AG09319 (cell line): ENCODE data around the gene MSMB.

Source experiments
- DNase-seq: peaks from one replicate; pipeline ENCODE4 v3.0.0-alpha.2; 2010; ENCODE audit warnings: low read depth; ENCODE audit errors: extremely low read depth
- TF ChIP-seq, protein P1 (sequence below): IDR thresholded peaks from 2 replicates; pipeline ENCODE4 v1.5.1; 2011; ENCODE audit warnings: low read depth, mild to moderate bottlenecking, inconsistent platforms, low read length, moderate library complexity

MSMB gene

DNA sequence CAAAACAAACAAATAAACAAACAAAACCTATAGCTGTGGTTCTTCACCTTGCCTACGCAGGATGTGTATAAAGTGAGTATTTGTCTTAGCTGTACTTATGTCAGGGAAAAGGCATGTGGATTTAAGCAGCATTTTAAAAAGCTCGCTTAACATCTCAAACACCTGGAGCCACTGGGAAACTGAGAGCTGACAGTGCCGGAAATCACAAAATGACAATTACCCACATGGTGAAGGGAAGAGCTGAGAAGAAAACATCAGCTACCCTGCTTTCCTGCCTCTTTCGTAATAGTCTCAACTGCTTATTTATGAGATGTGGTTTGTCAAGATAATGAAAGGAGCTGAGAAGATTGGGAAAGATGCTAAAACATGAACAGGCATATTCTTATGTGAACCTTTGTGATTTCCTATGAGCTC is 31.1 kb upstream of the MSMB start:
- TF ChIP-seq, protein P1, sequence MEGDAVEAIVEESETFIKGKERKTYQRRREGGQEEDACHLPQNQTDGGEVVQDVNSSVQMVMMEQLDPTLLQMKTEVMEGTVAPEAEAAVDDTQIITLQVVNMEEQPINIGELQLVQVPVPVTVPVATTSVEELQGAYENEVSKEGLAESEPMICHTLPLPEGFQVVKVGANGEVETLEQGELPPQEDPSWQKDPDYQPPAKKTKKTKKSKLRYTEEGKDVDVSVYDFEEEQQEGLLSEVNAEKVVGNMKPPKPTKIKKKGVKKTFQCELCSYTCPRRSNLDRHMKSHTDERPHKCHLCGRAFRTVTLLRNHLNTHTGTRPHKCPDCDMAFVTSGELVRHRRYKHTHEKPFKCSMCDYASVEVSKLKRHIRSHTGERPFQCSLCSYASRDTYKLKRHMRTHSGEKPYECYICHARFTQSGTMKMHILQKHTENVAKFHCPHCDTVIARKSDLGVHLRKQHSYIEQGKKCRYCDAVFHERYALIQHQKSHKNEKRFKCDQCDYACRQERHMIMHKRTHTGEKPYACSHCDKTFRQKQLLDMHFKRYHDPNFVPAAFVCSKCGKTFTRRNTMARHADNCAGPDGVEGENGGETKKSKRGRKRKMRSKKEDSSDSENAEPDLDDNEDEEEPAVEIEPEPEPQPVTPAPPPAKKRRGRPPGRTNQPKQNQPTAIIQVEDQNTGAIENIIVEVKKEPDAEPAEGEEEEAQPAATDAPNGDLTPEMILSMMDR: no peak
- DNase-seq: no peak

DNA sequence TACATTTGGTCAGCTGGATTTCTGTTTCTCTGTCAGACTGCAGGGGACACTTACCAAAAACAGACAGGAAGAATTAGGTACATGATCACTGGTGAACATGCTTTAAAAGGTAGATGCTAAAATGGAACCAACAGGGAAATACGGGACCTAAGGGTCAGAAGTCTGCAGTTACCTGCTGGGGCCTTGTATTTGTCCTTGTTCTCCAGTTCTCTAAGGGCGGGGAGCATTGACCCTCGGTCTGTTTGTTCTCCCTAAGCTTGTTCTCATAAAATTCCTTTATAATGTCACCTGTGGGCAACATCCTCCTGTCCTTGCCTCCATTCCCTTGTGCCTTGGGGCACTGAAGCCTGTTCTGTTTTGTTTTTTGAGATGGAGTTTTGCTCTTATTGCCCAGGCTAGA is 29.8 kb upstream of the MSMB start:
- no peak for DNase-seq
- TF ChIP-seq, protein P1: no peak

DNA sequence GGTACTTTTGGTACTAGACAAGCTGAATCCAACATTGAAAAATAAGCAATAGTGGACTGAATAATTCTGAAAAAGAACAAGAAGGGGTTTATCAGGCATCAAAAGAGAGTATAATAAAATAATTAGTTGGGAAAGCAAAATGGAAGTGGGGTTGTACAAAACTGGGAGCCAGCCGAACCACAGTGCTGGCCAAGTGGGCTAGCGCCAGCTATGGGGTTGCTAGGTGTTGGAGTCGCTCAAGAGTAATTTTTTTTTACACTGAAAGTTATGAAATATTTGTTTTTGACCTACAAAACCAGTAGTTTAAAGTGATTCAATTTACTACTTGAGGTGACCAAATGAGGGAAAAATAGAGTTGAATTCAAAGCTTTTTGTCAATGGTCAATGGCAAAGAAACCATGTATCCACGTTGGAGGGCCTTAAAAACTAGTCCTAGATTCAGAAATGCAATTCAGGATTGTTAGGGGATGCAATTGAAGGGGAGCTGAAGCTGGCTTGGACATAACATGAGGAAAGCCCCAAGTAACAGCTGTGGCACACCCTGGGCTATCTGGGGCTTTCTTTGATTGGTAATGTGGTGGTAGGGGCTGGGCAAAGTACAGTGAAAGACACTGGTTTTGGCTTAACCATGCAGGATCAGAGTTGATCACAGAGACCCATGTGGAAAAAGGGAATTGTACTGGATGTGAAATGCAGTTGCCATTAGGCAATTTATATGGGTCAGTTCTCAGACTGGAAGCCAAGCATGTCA is 28.3 kb upstream of the MSMB start:
- DNase-seq: no peak
- TF ChIP-seq, protein P1: no peak

DNA sequence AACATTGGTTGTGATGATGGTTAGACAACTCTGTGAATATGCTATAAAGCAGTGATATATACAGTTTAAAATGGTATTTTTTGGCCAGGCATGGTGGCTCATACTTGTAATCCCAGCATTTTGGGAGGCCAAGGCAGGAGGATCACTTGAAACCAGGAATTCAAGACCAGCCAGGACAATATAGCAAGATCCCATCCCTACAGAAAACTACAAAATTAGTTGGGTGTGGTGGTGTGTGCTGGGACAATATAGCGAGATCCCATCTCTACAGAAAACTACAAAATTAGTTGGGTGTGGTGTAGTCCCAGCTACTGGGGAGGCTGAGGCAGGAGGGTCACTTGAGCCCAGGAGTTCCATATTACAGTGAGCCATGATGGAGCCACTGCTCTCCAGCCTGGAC is 27.5 kb upstream of the MSMB start:
- TF ChIP-seq, protein P1: no peak

DNA sequence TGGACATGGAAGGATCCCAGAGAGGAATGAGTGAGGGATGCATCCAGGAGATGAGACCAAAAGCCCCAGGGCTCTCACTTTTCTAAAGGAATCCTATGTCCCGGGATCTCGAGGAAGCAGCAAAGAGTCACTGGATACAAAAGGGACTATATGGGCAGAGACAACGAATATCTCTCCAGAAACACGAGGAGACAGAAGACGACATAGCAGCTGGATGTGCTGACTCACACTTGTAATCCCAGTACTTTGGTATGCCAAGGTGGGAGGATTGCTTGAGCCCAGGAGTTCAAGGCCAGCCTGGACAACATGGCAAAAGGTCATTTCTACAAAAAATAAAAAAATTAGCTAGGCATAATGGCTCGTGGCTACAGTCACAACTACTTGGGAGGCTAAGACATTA is 24.7 kb upstream of the MSMB start:
- TF ChIP-seq, protein P1: no peak
- DNase-seq: no peak

More for the DNA sequence above, 27.5 kb upstream of the MSMB start:
- no peak for DNase-seq

DNA sequence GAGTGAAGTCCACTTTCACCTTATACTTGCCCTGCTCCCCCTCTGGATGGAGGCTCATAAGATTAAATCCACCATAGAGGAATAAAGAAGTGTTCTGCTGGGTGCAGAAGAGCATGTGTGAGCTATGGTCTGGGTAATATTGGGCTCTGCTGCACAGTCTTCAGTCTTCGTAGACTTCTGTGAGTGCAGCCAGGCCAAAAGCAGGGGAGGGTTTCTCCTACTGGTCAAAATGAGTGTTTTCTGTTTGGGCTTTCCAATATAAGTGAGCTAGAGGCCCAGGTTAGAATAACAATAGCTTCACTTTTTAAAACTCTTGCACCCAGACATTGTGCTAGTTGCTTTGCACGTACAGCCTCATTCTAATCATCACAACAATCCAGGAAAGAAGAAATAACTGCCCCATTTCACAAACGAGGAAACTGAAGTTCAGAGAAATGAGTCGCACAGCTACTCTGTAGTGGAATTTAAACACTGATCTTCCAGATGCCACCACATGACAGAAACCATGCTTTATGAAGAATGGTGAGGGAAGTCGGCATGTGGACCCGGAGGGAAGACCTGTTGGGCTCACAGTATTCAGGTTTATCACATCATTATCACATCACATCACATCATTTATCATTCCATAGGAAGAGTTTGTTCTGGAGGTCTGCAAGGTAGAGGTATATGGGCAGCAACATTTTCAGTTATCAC is 23.8 kb upstream of the MSMB start:
- TF ChIP-seq, protein P1: no peak
- DNase-seq: no peak

DNA sequence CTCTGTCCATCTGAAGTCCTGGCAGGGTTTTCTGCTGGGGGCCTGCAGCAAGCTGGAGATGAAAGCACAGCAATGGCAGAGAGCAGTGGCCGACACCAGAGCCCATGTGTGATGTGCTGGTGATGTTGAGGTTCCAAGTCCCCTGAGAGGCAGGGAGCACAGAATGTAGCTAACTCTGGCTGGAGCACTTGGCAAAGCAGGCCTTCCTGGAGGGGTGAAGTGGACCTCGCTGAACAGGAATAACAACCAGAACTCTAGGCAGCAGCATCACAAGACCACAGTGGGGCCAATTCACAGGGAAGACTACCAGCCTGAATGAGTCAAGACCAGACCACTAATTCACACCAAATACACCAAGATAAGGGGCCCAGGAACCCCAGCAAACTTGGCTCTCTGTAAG is 22.8 kb upstream of the MSMB start:
- TF ChIP-seq, protein P1: no peak
- no peak for DNase-seq
